Gastrocnemius medialis (tissue), 4 donors: ENCODE results near the gene LHX3.

Experiments
- CTCF ChIP-seq, 5 experiments: fragments of 450-650 bp in 3 of 5; fragments of 200-600 bp in 2 of 5; sonication (generic) in 2 of 5; IDR thresholded peaks in 4 of 5; conservative IDR thresholded peaks in 1 of 5; 1 replicate in 4 of 5; 2 replicates in 1 of 5; pipeline ENCODE4 v1.5.1; 2016 to 2019; ENCODE audit warnings: antibody characterized with exemption in 5 of 5, mild to moderate bottlenecking in 3 of 5, moderate library complexity in 3 of 5
- POLR2A ChIP-seq, 2 donors: fragments of 450-650 bp; IDR thresholded peaks; one replicate each; pipeline ENCODE4 v1.6.1; 2017; ENCODE audit warnings: antibody characterized with exemption in 2 of 2, mild to moderate bottlenecking in 2 of 2, moderate library complexity in 2 of 2

GRCh38 chr9:136211441-136212344 is 6.8 kb upstream of the LHX3 start:
- TF ChIP-seq CTCF (IDR thresholded peaks at IDR 0.05 in 4 of 5, conservative IDR thresholded peaks at IDR 0.05 in 1 of 5) = no peak
- TF ChIP-seq POLR2A (IDR thresholded peaks at IDR 0.05) = no peak
